GM21447 (cell line): Measurements from ENCODE around the gene GRIN3A.

Experiments
- ATAC-seq: cut with Tn5 transposase; IDR thresholded peaks from one replicate; pipeline ENCODE4 v1.9.1; 2021; ENCODE audit not compliant: unreplicated experiment

The GRIN3A gene

DNA sequence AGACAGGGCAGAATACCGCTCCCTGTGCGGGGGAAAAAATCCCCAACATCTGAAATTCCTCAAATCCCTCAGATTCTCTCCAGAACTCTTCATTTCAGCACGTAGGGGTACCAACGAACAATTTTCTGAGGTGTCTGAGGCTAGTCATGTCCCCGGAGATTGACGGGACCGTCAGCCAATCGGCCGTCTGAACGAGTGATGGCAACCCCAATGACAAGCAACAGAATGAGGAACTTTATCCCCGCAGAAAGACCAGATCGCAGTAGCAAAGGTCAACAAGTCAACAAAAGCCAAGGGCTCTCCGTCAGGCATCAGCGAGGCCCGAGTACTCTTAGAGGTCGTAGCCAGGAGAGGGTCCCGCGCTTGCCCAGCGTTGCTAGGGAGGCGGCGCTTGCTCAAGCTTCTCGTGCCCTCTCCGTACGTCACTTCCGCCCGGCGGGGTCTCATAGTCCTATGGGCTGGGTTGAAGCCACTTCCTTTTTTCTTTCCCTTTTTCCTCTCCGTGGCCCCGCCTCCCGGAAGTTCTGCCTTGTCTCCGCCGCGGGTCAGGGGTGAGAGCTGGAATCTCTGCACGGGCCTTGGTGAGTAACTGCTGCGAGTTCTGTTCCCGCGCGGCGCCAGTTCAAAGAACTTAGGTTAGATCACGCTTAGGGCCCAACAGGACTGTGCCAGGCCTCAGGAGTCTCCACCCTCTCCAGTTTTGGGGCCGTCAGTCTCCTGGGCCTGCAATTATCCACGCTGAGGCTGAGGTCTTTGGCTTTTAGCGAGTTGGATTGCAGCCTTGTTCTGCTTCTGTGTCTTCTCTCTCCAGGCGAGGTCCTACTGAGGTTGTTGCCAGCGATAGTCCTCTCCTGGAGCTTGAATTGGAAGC is 204.9 kb downstream of the GRIN3A start, which contains the start of gene RNF20:
Gene RNF20, plus strand, starts transcription at position 520 of the 871 bp plus-strand sequence. CDS start 1,571 bp downstream, outside the sequence.
- peak; percentile 98 for ATAC-seq

DNA sequence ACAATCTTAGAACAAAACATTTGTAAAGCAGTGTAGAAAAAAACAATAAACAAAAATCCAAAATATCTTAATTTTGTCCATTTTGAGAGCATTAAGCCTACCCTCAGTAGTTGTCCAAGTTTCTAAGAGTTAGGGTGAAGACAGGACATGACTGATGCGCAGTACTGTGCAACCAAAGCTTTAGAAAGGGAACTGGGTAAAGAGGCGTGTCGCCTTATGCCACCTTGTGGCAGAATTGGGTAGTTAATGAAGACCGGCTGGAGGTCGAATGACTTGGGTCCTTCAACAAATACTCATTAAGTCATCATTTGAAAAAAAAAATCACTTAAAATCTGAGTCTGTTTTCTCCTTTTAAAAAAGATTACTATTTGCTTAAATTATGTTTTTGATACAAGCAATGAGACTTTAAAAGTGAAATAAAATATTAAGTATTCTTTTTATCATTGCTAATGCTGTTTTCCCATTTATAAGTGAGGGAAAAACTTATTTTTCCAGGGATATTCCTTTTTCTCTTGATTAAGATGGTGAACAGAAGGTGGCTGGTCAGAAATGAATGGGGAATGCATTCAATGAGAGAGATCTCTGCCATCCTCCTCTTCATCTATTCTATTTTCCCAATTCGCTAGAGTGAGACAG is 208.3 kb downstream of the GRIN3A start:
- ATAC-seq, result peak; percentile 40

DNA sequence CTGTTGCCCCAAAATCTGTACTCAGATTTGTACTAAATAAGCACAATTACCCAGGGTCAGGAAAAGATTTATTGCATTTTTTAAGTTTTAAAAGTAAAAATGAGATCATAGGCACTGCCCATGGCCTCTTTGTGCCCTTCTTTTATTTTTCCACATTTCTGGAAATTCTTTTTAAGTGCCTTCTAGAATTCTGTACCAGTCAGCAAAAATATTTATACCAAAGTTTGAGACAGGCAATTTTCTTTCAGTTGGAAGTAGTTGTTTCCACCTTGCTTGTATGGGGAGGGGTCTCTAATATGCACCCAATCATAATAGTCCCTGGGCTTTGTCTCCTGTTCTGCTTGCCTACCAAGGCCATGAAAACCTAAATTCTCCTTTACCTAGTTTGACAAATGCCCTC is 210.4 kb downstream of the GRIN3A start:
- no peak for ATAC-seq

DNA sequence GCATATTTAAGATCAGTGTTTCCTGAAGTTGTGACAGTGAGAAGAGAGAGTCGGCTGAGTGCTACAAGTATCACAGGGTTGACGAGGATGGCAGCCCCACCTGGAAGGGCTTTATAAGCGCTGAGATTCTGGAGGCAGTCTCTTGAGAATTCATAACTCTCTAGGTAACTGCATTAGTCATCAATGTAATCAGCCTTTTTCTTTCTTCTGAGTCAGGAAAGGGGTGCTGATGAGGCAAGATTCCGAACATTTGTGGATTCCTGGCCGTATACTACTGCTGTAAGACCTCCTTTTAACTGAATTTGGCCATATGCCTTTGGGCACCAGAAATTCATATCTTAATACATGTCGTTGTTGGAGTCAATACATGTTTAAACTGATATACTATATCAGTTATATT is 211.4 kb downstream of the GRIN3A start:
- ATAC-seq, result no peak

DNA sequence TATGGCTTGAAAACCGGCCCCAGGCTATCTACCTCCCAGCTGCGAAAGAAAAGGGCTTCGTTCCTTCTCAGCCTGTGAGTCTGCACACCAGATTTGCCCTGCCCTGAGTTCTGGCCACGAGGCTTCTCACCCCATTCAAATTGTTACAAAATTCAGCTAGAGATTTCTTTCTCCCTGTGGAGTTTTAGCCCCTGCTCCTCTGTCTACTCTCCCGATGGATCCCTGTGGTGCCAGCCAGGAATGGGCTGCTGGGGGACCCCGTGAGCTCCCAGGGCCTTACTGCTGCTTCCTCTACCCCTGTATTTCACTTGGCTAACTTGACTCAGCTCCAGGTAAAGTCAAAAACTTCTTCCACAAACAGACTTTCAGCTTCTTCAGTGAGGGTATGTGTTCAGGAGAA is 214.1 kb downstream of the GRIN3A start:
- ATAC-seq, result no peak
